AG10803 (cell line): ENCODE data around the gene NAXD.
A peak's percentile ranks its signal among the peaks of the same experiment; 100 is the strongest.

Source experiments
- DNase-seq: peaks from one replicate; pipeline ENCODE4 v3.0.0; 2010; ENCODE audit warnings: low read depth
- H3K4me3 ChIP-seq: 2 replicates; pipeline ENCODE4 v1.5.1; 2011; ENCODE audit warnings: mild to moderate bottlenecking, low read length, control low read depth
- CTCF ChIP-seq: conservative IDR thresholded peaks from 2 replicates; pipeline ENCODE4 v1.5.1; 2011; ENCODE audit warnings: mild to moderate bottlenecking, low read length, control low read depth, inconsistent platforms

NAXD gene

GRCh38 chr13:110683921-110684320 lies 68.6 kb downstream of the NAXD start:
- no peak for DNase-seq
- no peak overlapping the region for H3K4me3 ChIP-seq
- no peak for TF ChIP-seq CTCF

- H3K4me3 ChIP-seq, result no peak overlapping the region
- no peak for TF ChIP-seq CTCF
- no peak for DNase-seq
Measured at GRCh38 chr13:110684388-110685056, 69.2 kb downstream of the NAXD start.

DNA sequence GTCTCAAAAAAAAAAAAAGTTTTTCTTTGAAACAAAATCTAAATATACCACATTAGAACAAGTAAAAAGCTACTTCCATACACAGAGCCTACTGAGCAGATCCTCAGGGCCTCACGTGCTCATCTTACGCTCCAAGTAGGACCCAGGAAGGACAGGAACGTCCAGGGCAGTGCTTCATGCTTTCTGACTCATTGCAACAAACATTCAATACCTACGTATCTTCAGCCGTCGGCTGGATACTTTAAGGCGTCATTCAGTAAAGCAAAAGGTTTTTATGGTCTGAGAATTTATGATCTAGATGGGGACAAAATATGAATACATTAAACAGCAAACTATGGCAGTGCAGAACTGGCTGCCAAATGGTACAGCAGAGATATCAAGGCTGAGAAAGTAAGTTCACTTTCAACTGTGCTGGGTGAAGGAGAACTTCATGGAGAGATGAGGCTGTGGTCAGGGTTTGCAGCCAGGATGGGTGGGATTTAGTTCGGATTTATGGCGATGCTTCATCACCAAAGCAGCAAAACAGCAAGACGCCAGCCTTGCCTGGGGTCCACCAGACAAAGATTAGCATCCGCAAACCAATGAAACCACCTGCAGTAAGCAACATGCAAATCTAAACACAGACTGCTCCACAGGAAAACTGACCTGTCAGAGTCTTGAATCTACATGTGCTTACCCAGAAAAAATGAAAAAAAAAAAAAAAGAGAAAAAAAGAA lies 70.1 kb downstream of the NAXD start:
- peak; percentile 29 for DNase-seq
- no peak overlapping the region for H3K4me3 ChIP-seq
- no peak for TF ChIP-seq CTCF

DNA sequence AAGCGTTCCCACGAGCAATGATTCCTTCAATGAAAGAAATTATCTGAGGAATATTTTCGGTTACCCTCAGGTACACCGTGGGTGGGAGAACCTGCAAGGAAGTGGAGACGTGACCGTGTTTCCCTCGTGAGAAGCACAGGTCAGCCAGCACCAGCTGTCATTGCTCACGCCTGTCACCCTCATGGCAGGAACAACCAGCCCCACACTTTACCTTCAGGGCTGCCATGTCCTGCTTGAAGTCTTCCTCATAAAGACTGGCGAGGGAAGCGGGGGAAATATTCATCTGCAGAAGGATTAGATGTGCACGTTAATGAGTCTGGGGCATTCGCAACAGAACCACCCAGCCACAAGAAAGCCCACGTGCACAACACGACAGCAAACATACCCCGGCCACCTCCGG lies 72.4 kb downstream of the NAXD start:
- no peak for TF ChIP-seq CTCF
- DNase-seq, result no peak
- no peak overlapping the region for H3K4me3 ChIP-seq

DNA sequence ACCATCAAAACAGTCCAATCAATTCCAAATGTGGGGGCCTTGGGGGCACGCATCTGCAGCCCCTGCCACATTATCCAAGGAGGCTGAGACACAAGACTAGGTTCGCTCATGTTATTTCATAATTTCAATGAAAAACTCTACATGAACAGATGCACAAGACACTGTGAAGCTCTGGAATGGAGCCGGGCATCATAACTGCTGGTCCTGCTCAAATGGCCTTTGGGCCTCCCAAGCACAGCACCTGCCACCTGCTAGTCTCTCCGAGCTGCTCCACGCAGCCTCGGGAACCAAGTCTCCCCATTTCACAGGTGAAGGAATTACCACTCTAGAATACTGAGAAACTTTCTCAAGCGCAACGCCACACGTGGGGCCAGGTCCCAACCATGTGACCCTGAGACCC lies 73.7 kb downstream of the NAXD start:
- TF ChIP-seq CTCF, result no peak
- no peak overlapping the region for H3K4me3 ChIP-seq
- no peak for DNase-seq
